PC-9 (cell line): ENCODE data around the gene HLA-A. TPM values are rescaled to one million over a fixed set of nuclear protein-coding genes. Genes with fewer than 3 reads are reported as not detected.

ENCODE experiments used
- BruUV-seq: library from RNA; stranded (reverse); fragments of 400-500 nt; replicated peaks from 2 replicates; lab custom pipeline; 2021; lab: Mats Ljungman, UMichigan
- CTCF ChIA-PET: fragments of 300-600 bp; sonication (Branson Sonifier 250); formaldehyde crosslinking; loops from one replicate; lab custom pipeline; 2022; ENCODE audit warnings: antibody characterized with exemption; lab: Charles Lee
- POLR2A ChIA-PET: fragments of 300-600 bp; sonication (Branson Sonifier 250); formaldehyde crosslinking; loops from one replicate; lab custom pipeline; 2022; ENCODE audit warnings: antibody characterized with exemption; ENCODE audit not compliant: unreplicated experiment; lab: Charles Lee
- DNase-seq, 2 experiments: peaks; one replicate each; pipeline versions ENCODE4 v3.0.0 to v3.0.0-alpha.2; 2015 to 2022; ENCODE audit warnings: mixed read lengths in 1 of 2
- H2AFZ ChIP-seq: fragments of 200-600 bp; sonication (generic); 2 replicates; pipeline ENCODE4 v1.8.1; 2017; ENCODE audit warnings: antibody characterized with exemption
- H3F3A ChIP-seq: fragments of 200-600 bp; sonication (generic); 2 replicates; pipeline ENCODE4 v1.8.1; 2017; ENCODE audit warnings: antibody characterized with exemption, mild to moderate bottlenecking, low read depth; ENCODE audit not compliant: insufficient read depth
- H3K27ac ChIP-seq: fragments of 200-600 bp; sonication (generic); 2 replicates; pipeline ENCODE4 v1.6.1; 2016; ENCODE audit warnings: mixed run types
- H3K27me3 ChIP-seq: fragments of 200-600 bp; sonication (generic); 2 replicates; pipeline ENCODE4 v1.6.1; 2016; ENCODE audit warnings: low read depth, mixed run types; ENCODE audit not compliant: insufficient read depth
- H3K36me3 ChIP-seq: fragments of 200-600 bp; sonication (generic); 2 replicates; pipeline ENCODE4 v1.6.1; 2016; ENCODE audit warnings: low read depth, mixed run types
- H3K4me1 ChIP-seq: fragments of 200-600 bp; sonication (generic); replicated peaks from 2 replicates; pipeline ENCODE4 v1.6.1; 2016; ENCODE audit warnings: mixed run types; ENCODE audit not compliant: insufficient read depth
- H3K4me2 ChIP-seq: fragments of 200-600 bp; sonication (generic); 2 replicates; pipeline ENCODE4 v1.6.1; 2017; ENCODE audit warnings: mixed run types
- H3K4me3 ChIP-seq: fragments of 200-600 bp; sonication (generic); 2 replicates; pipeline ENCODE4 v1.6.1; 2016; ENCODE audit warnings: mixed run types
- H3K79me2 ChIP-seq: fragments of 200-600 bp; sonication (generic); 2 replicates; pipeline ENCODE4 v1.6.1; 2017; ENCODE audit warnings: low read depth, mixed run types
- H3K9me2 ChIP-seq: fragments of 200-600 bp; sonication (generic); 2 replicates; pipeline ENCODE4 v1.8.1; 2017; ENCODE audit warnings: mild to moderate bottlenecking; ENCODE audit not compliant: insufficient read depth
- H3K9me3 ChIP-seq: fragments of 200-600 bp; sonication (generic); 2 replicates; pipeline ENCODE4 v1.8.1; 2016; ENCODE audit warnings: low read depth; ENCODE audit not compliant: insufficient read depth
- H4K20me1 ChIP-seq: fragments of 200-600 bp; sonication (generic); 2 replicates; pipeline ENCODE4 v1.8.1; 2017; ENCODE audit not compliant: insufficient read depth
- CTCF ChIP-seq: fragments of 200-600 bp; sonication (generic); conservative IDR thresholded peaks from 2 replicates; pipeline ENCODE4 v1.6.1; 2017; ENCODE audit warnings: mixed run types, antibody characterized with exemption, mild to moderate bottlenecking, moderate library complexity
- EZH2 ChIP-seq: fragments of 200-600 bp; sonication (generic); IDR thresholded peaks from 2 replicates; pipeline ENCODE4 v1.8.0; 2017; ENCODE audit warnings: antibody characterized with exemption, low read depth
- intact Hi-C: fragments of 100-400 bp; cut with micrococcal nuclease; formaldehyde crosslinking; loops from one replicate; pipeline ENCODE4 v1.10.0; 2022; ENCODE audit not compliant: unreplicated experiment
- total RNA-seq: library from RNA; stranded (reverse); gene quantifications from 2 replicates; pipeline ENCODE4 v1.2.3, GENCODE V29; 2021

Gene HLA-A
- total RNA-seq, 1 experiment from 2014 or later = 168 TPM

DNA sequence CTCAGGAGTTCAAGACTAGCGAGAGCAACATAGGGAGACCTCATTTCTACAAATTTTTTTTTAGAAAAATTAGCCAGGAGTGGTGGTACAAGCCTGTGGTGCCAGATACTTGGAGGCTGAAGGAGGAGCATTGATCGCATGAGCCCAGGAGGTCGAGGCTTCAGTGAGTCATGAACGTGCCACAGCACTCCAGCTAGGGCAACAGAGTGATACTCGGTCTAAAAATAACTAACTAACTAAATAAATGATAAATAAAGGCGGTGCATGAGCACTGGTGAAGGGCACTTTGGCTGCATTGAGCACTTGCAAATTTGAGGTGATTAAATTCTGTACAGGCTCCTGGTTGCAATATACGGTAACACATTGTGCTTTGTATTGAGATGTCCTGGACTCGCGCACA is 13.5 kb downstream of the HLA-A start:
- Histone ChIP-seq H3K27me3 (no peaks in the 10 kb centered on the region), H3K9me3 (no peaks in the 10 kb centered on the region), H2AFZ (no peak overlapping the region), H4K20me1 (no peaks in the 10 kb centered on the region), H3K4me1 (no peaks in the 10 kb centered on the region), H3K4me2 (no peak overlapping the region), H3K9me2 (no peaks in the 10 kb centered on the region), H3F3A (no peaks in the 10 kb centered on the region), H3K4me3 (no peak overlapping the region), H3K79me2 (no peaks in the 10 kb centered on the region), H3K36me3 (no peaks in the 10 kb centered on the region), H3K27ac (no peak overlapping the region)
- BruUV-seq = no TSS peak
- CTCF ChIA-PET = no interaction called here
- POLR2A ChIA-PET = no interaction called here
- DNase-seq = no peak
- no peak for TF ChIP-seq EZH2
- no peak for TF ChIP-seq CTCF
- intact Hi-C loops = no loop called here

DNA sequence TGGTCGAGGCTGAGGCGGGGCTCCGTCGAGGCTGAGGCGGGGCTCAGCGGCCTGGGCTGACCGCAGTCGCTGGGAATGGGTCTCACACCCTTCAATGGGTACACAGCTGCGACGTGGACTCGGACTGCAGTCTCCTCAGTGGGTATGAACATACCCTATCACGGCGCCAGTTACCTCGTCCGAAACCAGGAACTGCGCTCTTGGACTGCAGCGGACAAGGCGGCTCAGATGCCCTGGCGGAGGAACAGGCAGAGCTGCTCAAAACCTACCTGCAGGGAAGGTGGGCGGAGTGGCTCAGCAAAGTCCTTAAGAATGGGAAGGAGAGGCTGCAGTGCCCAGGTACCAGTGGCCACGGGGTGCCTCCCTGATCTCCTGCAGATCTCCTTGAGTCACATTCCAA is 14.2 kb downstream of the HLA-A start:
- H3K27ac ChIP-seq = no peak overlapping the region
- H3K4me3 ChIP-seq = no peak overlapping the region
- H3K27me3 ChIP-seq = no peaks in the 10 kb centered on the region
- TF ChIP-seq CTCF = no peak
- no peak for TF ChIP-seq EZH2
- H3K36me3 ChIP-seq = no peaks in the 10 kb centered on the region
- no TSS peak for BruUV-seq
- DNase-seq = no peak
- H3K79me2 ChIP-seq = no peaks in the 10 kb centered on the region
- CTCF ChIA-PET = no interaction called here
- no peaks in the 10 kb centered on the region for H3K4me1 ChIP-seq
- no peaks in the 10 kb centered on the region for H3F3A ChIP-seq
- no peaks in the 10 kb centered on the region for H4K20me1 ChIP-seq
- H3K4me2 ChIP-seq = no peak overlapping the region
- intact Hi-C loops = no loop called here
- H2AFZ ChIP-seq = no peak overlapping the region
- POLR2A ChIA-PET = no interaction called here
- H3K9me3 ChIP-seq = no peaks in the 10 kb centered on the region
- H3K9me2 ChIP-seq = no peaks in the 10 kb centered on the region

DNA sequence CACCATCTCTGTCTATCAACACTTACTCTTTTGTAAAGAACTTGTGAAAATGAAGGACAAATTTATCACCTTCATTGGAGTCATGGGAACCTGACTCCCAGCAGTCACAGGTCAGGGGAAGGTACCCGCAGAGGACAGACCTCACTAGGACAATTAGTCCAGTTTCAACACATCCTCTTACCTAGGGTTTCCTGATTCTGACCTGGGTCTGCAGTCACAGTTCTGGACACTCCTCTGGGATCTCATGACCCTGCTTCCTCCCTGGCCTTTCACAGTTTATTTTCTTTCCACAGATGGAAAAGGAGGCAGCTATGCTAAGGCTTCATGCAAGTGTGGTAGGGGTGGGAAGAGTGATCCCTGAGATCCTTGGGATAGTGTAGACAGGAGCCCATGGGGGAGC is 15.7 kb downstream of the HLA-A start:
- no peaks in the 10 kb centered on the region for H3K9me3 ChIP-seq
- no peaks in the 10 kb centered on the region for H3K27me3 ChIP-seq
- intact Hi-C loops = no loop called here
- H3K4me2 ChIP-seq = no peak overlapping the region
- POLR2A ChIA-PET = no interaction called here
- no peak for TF ChIP-seq EZH2
- no peak for TF ChIP-seq CTCF
- no peak overlapping the region for H2AFZ ChIP-seq
- H3K27ac ChIP-seq = no peak overlapping the region
- no peaks in the 10 kb centered on the region for H4K20me1 ChIP-seq
- H3K79me2 ChIP-seq = no peaks in the 10 kb centered on the region
- H3K4me3 ChIP-seq = no peak overlapping the region
- no peaks in the 10 kb centered on the region for H3F3A ChIP-seq
- no TSS peak for BruUV-seq
- no peaks in the 10 kb centered on the region for H3K36me3 ChIP-seq
- no peak for DNase-seq
- no peaks in the 10 kb centered on the region for H3K9me2 ChIP-seq
- H3K4me1 ChIP-seq = no peaks in the 10 kb centered on the region
- CTCF ChIA-PET = interaction anchor here (0.6 kb wide), 1 partner anchor 325 kb away, joined by 3 read pairs; the partner anchor contains the start of gene GABBR1
